ENCODE data around the gene SMCHD1. TPM values are rescaled to one million over a fixed set of nuclear protein-coding genes. Genes with fewer than 3 reads are reported as not detected.

The SMCHD1 gene
- total and polyA plus RNA-seq, 2 experiments from 2014 or later = 13.0 to 63.9 TPM

GRCh38 chr18:2697184-2697583 is 41.7 kb downstream of the SMCHD1 start:
- Histone ChIP-seq H3K4me1 (ENCODE audit: insufficient read depth) (no peaks in the 10 kb centered on the region), H3K9me3 (ENCODE audit: low read depth) (no peaks in the 10 kb centered on the region), H3K4me3 (no peak overlapping the region), H3K79me2 (no peaks in the 10 kb centered on the region), H2AFZ (no peak overlapping the region), H3K9me2 (replicated peaks; ENCODE audit: insufficient read depth) (no peaks in the 10 kb centered on the region), H3K36me3 (replicated peaks; ENCODE audit: insufficient read depth, low read depth) (peaks cover 7% of the 10 kb centered on the region), H3K4me2 (no peak overlapping the region), H3K27me3 (no peaks in the 10 kb centered on the region), H4K20me1 (ENCODE audit: insufficient read depth, poor library complexity, severe bottlenecking) (no peaks in the 10 kb centered on the region), H3K27ac (no peak overlapping the region)
- DNase-seq (ENCODE audit: low spot score) = no peak
- TF ChIP-seq EZH2 (IDR thresholded peaks at IDR 0.05; ENCODE audit: borderline replicate concordance) = no peak
- no peak for TF ChIP-seq EZH2phosphoT487 (IDR thresholded peaks at IDR 0.05; ENCODE audit: low read depth, severe bottlenecking, unreplicated experiment)
- no peak for TF ChIP-seq CTCF (IDR thresholded peaks at IDR 0.05; ENCODE audit: poor library complexity)
- WGBS (ENCODE audit: low lambda C conversion rate, missing lambda C conversion rate) = 80% methylated on average over 4 of the region's 4 CpGs

GRCh38 chr18:2699001-2699400 is 43.5 kb downstream of the SMCHD1 start:
- Histone ChIP-seq H3K27me3 (no peaks in the 10 kb centered on the region), H3K9me2 (replicated peaks; ENCODE audit: insufficient read depth) (no peaks in the 10 kb centered on the region), H3K4me2 (no peak overlapping the region), H4K20me1 (ENCODE audit: insufficient read depth, poor library complexity, severe bottlenecking) (no peaks in the 10 kb centered on the region), H3K36me3 (replicated peaks; ENCODE audit: insufficient read depth, low read depth) (peaks cover 7% of the 10 kb centered on the region), H3K79me2 (no peaks in the 10 kb centered on the region), H3K4me3 (no peak overlapping the region), H3K4me1 (ENCODE audit: insufficient read depth) (no peaks in the 10 kb centered on the region), H2AFZ (no peak overlapping the region), H3K9me3 (ENCODE audit: low read depth) (no peaks in the 10 kb centered on the region), H3K27ac (no peak overlapping the region)
- DNase-seq (ENCODE audit: low spot score) = no peak
- no peak for TF ChIP-seq EZH2 (IDR thresholded peaks at IDR 0.05; ENCODE audit: borderline replicate concordance)
- TF ChIP-seq CTCF (IDR thresholded peaks at IDR 0.05; ENCODE audit: poor library complexity) = no peak
- no peak for TF ChIP-seq EZH2phosphoT487 (IDR thresholded peaks at IDR 0.05; ENCODE audit: low read depth, severe bottlenecking, unreplicated experiment)
- WGBS (ENCODE audit: low lambda C conversion rate, missing lambda C conversion rate) = 66% methylated on average over 3 of the region's 3 CpGs

GRCh38 chr18:2704541-2704940 is 49.0 kb downstream of the SMCHD1 start:
- DNase-seq (ENCODE audit: low spot score) = no peak
- Histone ChIP-seq H3K79me2 (no peaks in the 10 kb centered on the region), H3K9me3 (ENCODE audit: low read depth) (no peaks in the 10 kb centered on the region), H3K4me3 (no peak overlapping the region), H3K4me1 (ENCODE audit: insufficient read depth) (no peaks in the 10 kb centered on the region), H3K27ac (no peak overlapping the region), H3K27me3 (no peaks in the 10 kb centered on the region), H3K9me2 (replicated peaks; ENCODE audit: insufficient read depth) (no peaks in the 10 kb centered on the region), H4K20me1 (ENCODE audit: insufficient read depth, poor library complexity, severe bottlenecking) (no peaks in the 10 kb centered on the region), H2AFZ (no peak overlapping the region), H3K36me3 (replicated peaks; ENCODE audit: insufficient read depth, low read depth) (peaks cover 4% of the 10 kb centered on the region), H3K4me2 (no peak overlapping the region)
- TF ChIP-seq CTCF (IDR thresholded peaks at IDR 0.05; ENCODE audit: poor library complexity) (no peak), EZH2phosphoT487 (IDR thresholded peaks at IDR 0.05; ENCODE audit: low read depth, severe bottlenecking, unreplicated experiment) (no peak), EZH2 (IDR thresholded peaks at IDR 0.05; ENCODE audit: borderline replicate concordance) (no peak)
- WGBS (ENCODE audit: low lambda C conversion rate, missing lambda C conversion rate) = 71% methylated on average over 2 of the region's 2 CpGs

GRCh38 chr18:2706903-2707302 is 51.4 kb downstream of the SMCHD1 start:
- H3K9me3 ChIP-seq (ENCODE audit: low read depth) = no peaks in the 10 kb centered on the region
- no peak for TF ChIP-seq CTCF (IDR thresholded peaks at IDR 0.05; ENCODE audit: poor library complexity)
- no peak for TF ChIP-seq EZH2 (IDR thresholded peaks at IDR 0.05; ENCODE audit: borderline replicate concordance)
- H3K79me2 ChIP-seq = peaks cover 2% of the 10 kb centered on the region
- H3K36me3 ChIP-seq (replicated peaks; ENCODE audit: insufficient read depth, low read depth) = no peaks in the 10 kb centered on the region
- H3K4me1 ChIP-seq (ENCODE audit: insufficient read depth) = no peaks in the 10 kb centered on the region
- H3K27ac ChIP-seq = no peak overlapping the region
- H3K27me3 ChIP-seq = no peaks in the 10 kb centered on the region
- no peaks in the 10 kb centered on the region for H4K20me1 ChIP-seq (ENCODE audit: insufficient read depth, poor library complexity, severe bottlenecking)
- H2AFZ ChIP-seq = no peak overlapping the region
- 89% methylated on average over 6 of the region's 6 CpGs for WGBS (ENCODE audit: low lambda C conversion rate, missing lambda C conversion rate)
- DNase-seq (ENCODE audit: low spot score) = no peak
- no peaks in the 10 kb centered on the region for H3K9me2 ChIP-seq (replicated peaks; ENCODE audit: insufficient read depth)
- H3K4me3 ChIP-seq = no peak overlapping the region
- no peak overlapping the region for H3K4me2 ChIP-seq

Data from hepatocyte (in vitro differentiated cells).